ENCODE results near the gene MTERF4. TPM values are rescaled to one million over a fixed set of nuclear protein-coding genes. Genes with fewer than 3 reads are reported as not detected.

Gene MTERF4
- total RNA-seq, 4 donors from 2014 or later: 67.8 to 110 (median 91.0) TPM

DNA sequence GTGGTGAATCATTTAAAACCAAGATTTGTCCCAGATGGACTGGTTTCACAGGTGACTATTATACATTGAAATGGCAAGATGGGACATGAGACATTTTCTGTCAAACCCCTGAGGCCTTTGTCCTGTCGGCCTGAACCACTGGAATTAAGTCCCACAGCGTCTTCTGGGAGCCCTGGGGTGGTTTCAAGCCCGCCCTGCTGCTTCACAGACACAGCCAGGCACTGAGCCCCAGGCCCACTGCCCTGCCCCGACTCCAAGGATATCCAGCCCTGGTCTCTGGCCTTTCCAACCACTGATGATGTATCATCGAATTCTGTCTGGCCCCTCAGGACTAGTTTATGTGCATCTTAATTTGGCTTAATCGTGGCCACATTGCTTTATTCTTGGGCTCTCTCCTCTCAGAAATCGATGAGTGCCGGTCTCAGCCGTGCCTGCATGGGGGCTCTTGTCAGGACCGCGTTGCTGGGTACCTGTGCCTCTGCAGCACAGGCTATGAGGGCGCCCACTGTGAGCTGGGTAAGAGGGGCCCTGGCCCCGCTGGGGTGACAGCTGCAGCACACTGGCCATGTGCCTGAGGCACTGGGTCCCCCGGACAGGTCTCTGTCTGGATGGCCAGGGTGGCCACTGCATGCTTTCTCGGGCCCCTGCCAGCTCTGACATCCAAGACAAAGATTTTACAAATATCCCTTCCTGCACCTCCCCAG is 39.5 kb downstream of the MTERF4 start:
- intact Hi-C loops (cut with DNase I): no loop called here
- Histone ChIP-seq H3K36me3 (peaks cover 3 to 14% of the 10 kb centered on the region in 2 donors), H3K27ac (peak overlapping the region; percentile 76 to 92 (median 85)), H3K27me3 (no peaks in the 10 kb centered on the region), H3K4me3 (replicated peaks in 1 of 3) (no peak overlapping the region), H3K4me1 (peaks cover 34 to 50% of the 10 kb centered on the region in 2 donors), H3K9me3 (no peaks in the 10 kb centered on the region)
- TF ChIP-seq, protein P1, sequence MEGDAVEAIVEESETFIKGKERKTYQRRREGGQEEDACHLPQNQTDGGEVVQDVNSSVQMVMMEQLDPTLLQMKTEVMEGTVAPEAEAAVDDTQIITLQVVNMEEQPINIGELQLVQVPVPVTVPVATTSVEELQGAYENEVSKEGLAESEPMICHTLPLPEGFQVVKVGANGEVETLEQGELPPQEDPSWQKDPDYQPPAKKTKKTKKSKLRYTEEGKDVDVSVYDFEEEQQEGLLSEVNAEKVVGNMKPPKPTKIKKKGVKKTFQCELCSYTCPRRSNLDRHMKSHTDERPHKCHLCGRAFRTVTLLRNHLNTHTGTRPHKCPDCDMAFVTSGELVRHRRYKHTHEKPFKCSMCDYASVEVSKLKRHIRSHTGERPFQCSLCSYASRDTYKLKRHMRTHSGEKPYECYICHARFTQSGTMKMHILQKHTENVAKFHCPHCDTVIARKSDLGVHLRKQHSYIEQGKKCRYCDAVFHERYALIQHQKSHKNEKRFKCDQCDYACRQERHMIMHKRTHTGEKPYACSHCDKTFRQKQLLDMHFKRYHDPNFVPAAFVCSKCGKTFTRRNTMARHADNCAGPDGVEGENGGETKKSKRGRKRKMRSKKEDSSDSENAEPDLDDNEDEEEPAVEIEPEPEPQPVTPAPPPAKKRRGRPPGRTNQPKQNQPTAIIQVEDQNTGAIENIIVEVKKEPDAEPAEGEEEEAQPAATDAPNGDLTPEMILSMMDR (IDR thresholded peaks at IDR 0.05): no peak
- no peak for TF ChIP-seq POLR2A (IDR thresholded peaks at IDR 0.05)
- WGBS, 2 donors: 73 to 80% methylated on average over 10 of the region's 15 CpGs
- DNase-seq: no peak

DNA sequence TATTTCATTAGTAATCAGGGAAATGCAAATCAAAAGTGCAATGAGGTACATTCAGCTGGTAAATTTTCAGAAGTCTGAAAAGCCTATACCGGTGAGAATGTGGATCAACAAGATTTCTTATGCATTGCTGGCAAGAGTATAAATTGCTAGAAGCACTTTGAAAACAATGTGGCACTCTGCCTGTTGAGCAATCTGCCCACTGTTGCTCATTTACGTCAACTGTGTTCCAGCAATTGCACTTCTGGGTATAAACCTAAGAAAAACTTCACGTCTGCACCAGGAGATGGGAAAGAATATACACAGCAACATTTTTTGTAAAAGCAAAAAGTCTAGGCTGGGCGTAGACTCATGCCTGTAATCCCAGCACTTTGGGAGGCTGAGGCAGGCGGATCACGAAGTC is 40.8 kb downstream of the MTERF4 start:
- Histone ChIP-seq H3K27ac (peak overlapping the region; percentile 76 to 92 (median 85)), H3K27me3 (no peaks in the 10 kb centered on the region), H3K4me1 (peaks cover 34 to 50% of the 10 kb centered on the region in 2 donors), H3K36me3 (peaks cover 0 to 8% of the 10 kb centered on the region in 2 donors), H3K4me3 (replicated peaks in 1 of 3) (no peak overlapping the region), H3K9me3 (no peaks in the 10 kb centered on the region)
- TF ChIP-seq POLR2A (IDR thresholded peaks at IDR 0.05): peak in 1 of 2 donors; percentile 57
- TF ChIP-seq, protein P1 (IDR thresholded peaks at IDR 0.05): no peak
- WGBS, 2 donors: 45 to 48% methylated on average over 6 of the region's 6 CpGs
- intact Hi-C loops (cut with DNase I): no loop called here
- DNase-seq: peak; percentile 73 to 74

DNA sequence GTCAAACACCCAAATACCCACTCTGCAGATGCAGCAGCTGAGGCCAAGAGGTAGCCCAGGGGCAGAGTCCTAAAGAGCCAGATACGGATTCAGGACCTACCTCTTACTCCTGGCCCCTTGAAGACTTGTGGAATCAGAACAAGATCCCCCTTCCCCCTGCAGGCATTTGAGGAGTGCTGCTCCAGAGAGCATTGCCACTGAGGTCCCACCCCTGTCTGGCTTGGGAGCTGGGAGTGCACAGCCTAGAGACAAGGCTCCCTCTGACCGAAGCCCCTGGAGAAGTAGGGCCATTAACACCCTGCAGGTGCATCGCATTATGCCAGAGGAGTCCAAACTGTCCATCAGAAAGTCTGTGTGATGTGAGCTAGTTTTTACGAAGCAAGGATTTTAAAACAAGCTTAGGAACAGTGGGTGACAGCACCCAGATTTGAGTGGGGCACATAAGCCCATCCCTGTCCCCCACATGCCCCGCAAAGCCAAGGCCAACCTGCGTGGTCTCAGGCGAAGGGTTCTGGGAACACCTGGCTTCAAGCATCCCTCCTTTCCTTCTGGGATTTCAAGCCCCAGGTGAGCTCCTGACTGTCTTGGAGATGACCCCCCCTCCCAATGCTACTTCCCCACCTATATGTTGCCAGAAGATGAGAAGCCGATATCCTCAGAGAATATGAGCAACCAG is 48.4 kb downstream of the MTERF4 start:
- DNase-seq: peak; percentile 0 to 1

DNA sequence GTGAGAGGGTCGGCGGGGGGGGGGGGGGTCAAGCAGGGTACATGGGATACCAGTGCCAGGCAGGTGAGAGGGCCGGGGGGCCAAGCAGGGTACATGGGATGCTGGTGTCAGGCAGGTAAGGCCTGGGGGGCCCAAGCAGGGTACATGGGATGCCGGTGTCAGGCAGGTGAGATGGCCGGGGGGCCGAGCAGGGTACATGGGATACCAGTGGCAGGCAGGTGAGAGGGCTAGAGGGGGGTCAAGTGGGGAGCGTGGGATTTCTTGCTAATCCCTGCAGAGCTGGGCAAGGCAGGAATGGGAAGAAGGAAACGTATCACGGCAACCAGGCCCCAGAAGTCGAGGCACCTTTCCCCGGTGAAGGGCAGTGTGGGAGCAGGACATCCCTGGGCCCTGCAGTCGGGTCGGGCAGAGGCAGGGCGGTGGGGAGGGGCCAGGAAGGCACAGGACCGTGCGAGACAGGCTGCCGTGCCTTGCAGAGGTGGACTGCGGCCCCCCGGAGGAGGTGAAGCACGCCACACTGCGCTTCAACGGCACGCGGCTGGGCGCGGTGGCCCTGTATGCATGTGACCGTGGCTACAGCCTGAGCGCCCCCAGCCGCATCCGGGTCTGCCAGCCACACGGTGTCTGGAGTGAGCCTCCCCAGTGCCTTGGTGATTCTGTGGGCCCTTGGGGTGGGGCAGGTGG is 49.3 kb downstream of the MTERF4 start:
- intact Hi-C loops (cut with DNase I): no loop called here
- DNase-seq: peak; percentile 1 to 3
- Histone ChIP-seq H3K36me3 (peaks cover 43 to 47% of the 10 kb centered on the region in 2 donors), H3K4me3 (replicated peaks in 1 of 3) (no peak overlapping the region), H3K9me3 (no peaks in the 10 kb centered on the region), H3K4me1 (no peaks in the 10 kb centered on the region), H3K27me3 (no peaks in the 10 kb centered on the region), H3K27ac (no peak overlapping the region)
- WGBS, 2 donors: 86 to 94% methylated on average over 18 to 31 of the region's 31 CpGs
- no peak for TF ChIP-seq POLR2A (IDR thresholded peaks at IDR 0.05)
- TF ChIP-seq, protein P1 (IDR thresholded peaks at IDR 0.05): no peak

More for the DNA sequence above, 48.4 kb downstream of the MTERF4 start:
- Histone ChIP-seq H3K36me3 (peaks cover 36 to 44% of the 10 kb centered on the region in 2 donors), H3K4me3 (replicated peaks in 1 of 3) (no peak overlapping the region), H3K27me3 (no peaks in the 10 kb centered on the region), H3K27ac (no peak overlapping the region), H3K9me3 (no peaks in the 10 kb centered on the region), H3K4me1 (no peaks in the 10 kb centered on the region)
- TF ChIP-seq, protein P1 (IDR thresholded peaks at IDR 0.05): no peak
- no peak for TF ChIP-seq POLR2A (IDR thresholded peaks at IDR 0.05)
- WGBS, 2 donors: 95 to 98% methylated on average over 7 to 8 of the region's 8 CpGs
- intact Hi-C loops (cut with DNase I): no loop called here

Data from thyroid gland (tissue), 4 donors.